Ovary (tissue), 9 donors: Measurements from ENCODE around the gene PIGK. TPM values are rescaled to one million over a fixed set of nuclear protein-coding genes. Genes with fewer than 3 reads are reported as not detected.

Experiments used
- DNase-seq, 5 donors: peaks; one replicate each; pipeline ENCODE4 v3.0.0-alpha.2; 2019 to 2020
- H3K27ac ChIP-seq, 2 donors: fragments of 200-600 bp; one replicate each; pipeline versions ENCODE4 v1.5.1 to v1.8.0; 2019 to 2022
- H3K27me3 ChIP-seq: fragments of 200-600 bp; one replicate; pipeline ENCODE4 v1.8.0; 2022
- H3K36me3 ChIP-seq: fragments of 200-600 bp; sonication (generic); one replicate; pipeline ENCODE4 v1.5.1; 2019
- H3K4me1 ChIP-seq: one replicate; pipeline ENCODE4 v1.8.1; 2013; ENCODE audit warnings: mild to moderate bottlenecking, moderate library complexity; ENCODE audit not compliant: insufficient read depth
- H3K4me3 ChIP-seq: fragments of 200-600 bp; sonication (generic); one replicate; pipeline ENCODE4 v1.5.1; 2017
- H3K9me3 ChIP-seq, 2 donors: fragments of 200-600 bp in 1 of 2; sonication (generic) in 1 of 2; one replicate each; pipeline versions ENCODE4 v1.5.1 to v1.8.1; 2013 to 2019; ENCODE audit warnings: mild to moderate bottlenecking in 1 of 2, moderate library complexity in 1 of 2
- CTCF ChIP-seq, 3 donors: fragments of 450-650 bp in 2 of 3; fragments of 200-600 bp in 1 of 3; IDR thresholded peaks; one replicate each; pipeline versions ENCODE4 v1.5.1 to v1.8.0; 2016 to 2022; ENCODE audit warnings: antibody characterized with exemption in 3 of 3, mild to moderate bottlenecking in 1 of 3
- EP300 ChIP-seq: sonication (generic); formaldehyde crosslinking; IDR thresholded peaks from one replicate; pipeline ENCODE4 v1.6.1; 2017; ENCODE audit warnings: antibody characterized with exemption
- POLR2A ChIP-seq: fragments of 450-650 bp; IDR thresholded peaks from one replicate; pipeline ENCODE4 v1.6.1; 2017; ENCODE audit warnings: antibody characterized with exemption, mild to moderate bottlenecking, moderate library complexity
- WGBS, 3 donors: extraction: QIAGEN DNeasy Blood & Tissue Kit in 1 of 3; methylation state at CpG; one replicate each; pipeline versions ENCODE4 v1.1.5 to v1.1.7; 2013 to 2017; 5-methylcytosine and 5-hydroxymethylcytosine counted together
- intact Hi-C, 4 donors: fragments of 100-400 bp; cut with DNase I; formaldehyde crosslinking; loops; one replicate each; pipeline versions ENCODE4 v1.11.0 to v1.15.1; 2022 to 2023
- polyA plus RNA-seq, 2 donors: library from polyadenylated mRNA; stranded (reverse); fragments of 200-250 nt in 1 of 2; fragments of 350-450 nt in 1 of 2; fragmentation: Illumina TruSeq in 1 of 2; extraction: RNeasy Lipid Tissue Mini Kit (QIAGEN cat#74804) in 1 of 2; gene quantifications; one replicate each; pipeline ENCODE4 v1.2.3, GENCODE V29; 2013 to 2014
- total RNA-seq, 7 donors: library from RNA; depleted of rRNA in 2 of 7; stranded (reverse); fragments of >200 nt in 2 of 7; fragmentation: NEBNext Ultra II Directional in 3 of 7; extraction: Animal tissue kit (Norgen Biotek cat#: 25700) in 3 of 7; gene quantifications; one replicate each; pipeline versions ENCODE4 v1.1.0 to v1.2.4, GENCODE V29; 2016 to 2023
- donor health status: DM: no; HTN: no; CAD: no; lungs with moderate emphysema.
- donor health status: DM: no; HTN: no; CAD: no.
- donor health status: Bipolar disorder and iron deficiency.
- donor health status: DM: yes; HTN: yes; CAD: no.
- donor health status: DM: no; HTN: no; CAD: no.
- donor health status: DM: yes; HTN: yes; CAD: no.

PIGK gene
- total and polyA plus RNA-seq, 9 donors: 11.1 to 34.7 (median 19.9) TPM

- H3K27ac ChIP-seq: no peak overlapping the region
- no peak overlapping the region for H3K4me3 ChIP-seq
- H3K4me1 ChIP-seq: no peaks in the 10 kb centered on the region
- 80 to 85% (median 81%) methylated on average over 1 of the region's 1 CpG for WGBS, 3 donors
- H3K9me3 ChIP-seq: no peaks in the 10 kb centered on the region
- H3K27me3 ChIP-seq: no peaks in the 10 kb centered on the region
- intact Hi-C loops: no loop called here
- TF ChIP-seq POLR2A (no peak), CTCF (IDR thresholded peaks at IDR 0.05) (no peak), EP300 (no peak)
- DNase-seq: no peak
- H3K36me3 ChIP-seq: no peaks in the 10 kb centered on the region
These were observed 170.6 kb downstream of the PIGK start for GRCh38 chr1:77048615-77049005.

GRCh38 chr1:77047978-77048614 is 171.1 kb downstream of the PIGK start:
- no peak overlapping the region for H3K27ac ChIP-seq
- no peak for DNase-seq
- intact Hi-C loops: no loop called here
- H3K4me1 ChIP-seq: no peaks in the 10 kb centered on the region
- no peaks in the 10 kb centered on the region for H3K27me3 ChIP-seq
- no peaks in the 10 kb centered on the region for H3K9me3 ChIP-seq
- no peaks in the 10 kb centered on the region for H3K36me3 ChIP-seq
- TF ChIP-seq CTCF (IDR thresholded peaks at IDR 0.05) (no peak), EP300 (no peak), POLR2A (no peak)
- H3K4me3 ChIP-seq: no peak overlapping the region
- WGBS, 3 donors: 86 to 95% (median 93%) methylated on average over 3 of the region's 3 CpGs

- no peaks in the 10 kb centered on the region for H3K36me3 ChIP-seq
- 93 to 96% (median 96%) methylated on average over 1 of the region's 1 CpG for WGBS, 3 donors
- no peak overlapping the region for H3K27ac ChIP-seq
- no peak overlapping the region for H3K4me3 ChIP-seq
- no peaks in the 10 kb centered on the region for H3K27me3 ChIP-seq
- intact Hi-C loops: no loop called here
- no peaks in the 10 kb centered on the region for H3K4me1 ChIP-seq
- H3K9me3 ChIP-seq: no peaks in the 10 kb centered on the region
- no peak for DNase-seq
- TF ChIP-seq POLR2A (no peak), EP300 (no peak), CTCF (IDR thresholded peaks at IDR 0.05) (no peak)
These were observed 171.7 kb downstream of the PIGK start for GRCh38 chr1:77047575-77047974.

GRCh38 chr1:77044133-77044849 is 174.9 kb downstream of the PIGK start:
- H3K4me3 ChIP-seq: no peak overlapping the region
- no peaks in the 10 kb centered on the region for H3K36me3 ChIP-seq
- H3K9me3 ChIP-seq: no peaks in the 10 kb centered on the region
- no peak overlapping the region for H3K27ac ChIP-seq
- WGBS, 3 donors: 92 to 96% (median 95%) methylated on average over 20 of the region's 20 CpGs
- H3K27me3 ChIP-seq: no peaks in the 10 kb centered on the region
- H3K4me1 ChIP-seq: no peaks in the 10 kb centered on the region
- intact Hi-C loops: no loop called here
- TF ChIP-seq EP300 (no peak), CTCF (IDR thresholded peaks at IDR 0.05) (no peak), POLR2A (no peak)
- no peak for DNase-seq
